GM13976 (cell line): ENCODE data around the gene TAS1R2.
"Not testable (repeated sequence)": the region's sequence is repeated elsewhere in the genome, so short reads cannot be mapped to it uniquely, and the experiment has no call there.

Source experiments
- DNase-seq: peaks from one replicate; pipeline ENCODE4 v3.0.0; 2012; ENCODE audit warnings: low spot score
- in situ Hi-C: fragments of 300-500 bp; cut with MboI; formaldehyde crosslinking; loops from one replicate; pipeline ENCODE4 v1.12.0; 2022; ENCODE audit warnings: low sequenced_read_pairs, mixed read lengths, inconsistent platforms; ENCODE audit not compliant: unreplicated experiment
- TF ChIP-seq, protein P1 (sequence below): IDR thresholded peaks from 2 replicates; pipeline ENCODE4 v1.5.1; 2012; ENCODE audit warnings: borderline replicate concordance, mild to moderate bottlenecking; ENCODE audit not compliant: insufficient read depth; ENCODE audit errors: extremely low read depth, missing control alignments, control extremely low read depth

TAS1R2 gene

DNA sequence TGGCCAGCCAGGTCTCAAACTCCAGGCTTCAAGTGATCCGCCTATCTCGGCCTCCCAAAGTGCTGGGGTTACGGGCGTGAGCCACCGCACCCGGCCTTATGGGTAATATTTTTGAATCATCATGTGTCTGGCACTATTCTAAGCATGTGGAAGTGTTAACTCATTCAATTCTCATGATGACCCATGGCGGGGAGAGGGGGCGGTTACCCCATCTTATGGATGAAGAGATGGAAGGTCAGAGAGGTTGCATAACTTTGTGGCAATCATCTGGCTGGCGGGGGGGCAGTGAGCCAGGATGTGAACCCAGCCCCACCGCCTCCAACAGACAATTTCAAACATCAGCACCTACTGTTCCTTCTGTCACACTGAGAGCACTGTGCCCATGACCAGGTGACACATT is 11.5 kb upstream of the TAS1R2 start:
- in situ Hi-C loops = no loop called here
- no peak for DNase-seq
- TF ChIP-seq, protein P1, sequence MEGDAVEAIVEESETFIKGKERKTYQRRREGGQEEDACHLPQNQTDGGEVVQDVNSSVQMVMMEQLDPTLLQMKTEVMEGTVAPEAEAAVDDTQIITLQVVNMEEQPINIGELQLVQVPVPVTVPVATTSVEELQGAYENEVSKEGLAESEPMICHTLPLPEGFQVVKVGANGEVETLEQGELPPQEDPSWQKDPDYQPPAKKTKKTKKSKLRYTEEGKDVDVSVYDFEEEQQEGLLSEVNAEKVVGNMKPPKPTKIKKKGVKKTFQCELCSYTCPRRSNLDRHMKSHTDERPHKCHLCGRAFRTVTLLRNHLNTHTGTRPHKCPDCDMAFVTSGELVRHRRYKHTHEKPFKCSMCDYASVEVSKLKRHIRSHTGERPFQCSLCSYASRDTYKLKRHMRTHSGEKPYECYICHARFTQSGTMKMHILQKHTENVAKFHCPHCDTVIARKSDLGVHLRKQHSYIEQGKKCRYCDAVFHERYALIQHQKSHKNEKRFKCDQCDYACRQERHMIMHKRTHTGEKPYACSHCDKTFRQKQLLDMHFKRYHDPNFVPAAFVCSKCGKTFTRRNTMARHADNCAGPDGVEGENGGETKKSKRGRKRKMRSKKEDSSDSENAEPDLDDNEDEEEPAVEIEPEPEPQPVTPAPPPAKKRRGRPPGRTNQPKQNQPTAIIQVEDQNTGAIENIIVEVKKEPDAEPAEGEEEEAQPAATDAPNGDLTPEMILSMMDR = no peak

DNA sequence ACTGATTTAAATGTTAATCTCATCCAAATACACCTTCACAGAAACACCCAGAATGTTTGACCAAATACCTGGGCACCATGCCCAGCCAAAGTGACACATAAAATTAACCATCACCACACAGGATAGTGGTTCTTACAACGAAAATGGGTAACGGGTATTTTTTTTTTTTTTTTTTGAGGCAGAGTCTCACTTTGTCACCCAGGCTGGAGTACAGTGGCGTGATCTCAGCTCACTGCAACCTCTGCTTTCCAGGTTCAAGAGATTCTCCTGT is 11.1 kb upstream of the TAS1R2 start:
- in situ Hi-C loops, DNase-seq: not testable (repeated sequence)

DNA sequence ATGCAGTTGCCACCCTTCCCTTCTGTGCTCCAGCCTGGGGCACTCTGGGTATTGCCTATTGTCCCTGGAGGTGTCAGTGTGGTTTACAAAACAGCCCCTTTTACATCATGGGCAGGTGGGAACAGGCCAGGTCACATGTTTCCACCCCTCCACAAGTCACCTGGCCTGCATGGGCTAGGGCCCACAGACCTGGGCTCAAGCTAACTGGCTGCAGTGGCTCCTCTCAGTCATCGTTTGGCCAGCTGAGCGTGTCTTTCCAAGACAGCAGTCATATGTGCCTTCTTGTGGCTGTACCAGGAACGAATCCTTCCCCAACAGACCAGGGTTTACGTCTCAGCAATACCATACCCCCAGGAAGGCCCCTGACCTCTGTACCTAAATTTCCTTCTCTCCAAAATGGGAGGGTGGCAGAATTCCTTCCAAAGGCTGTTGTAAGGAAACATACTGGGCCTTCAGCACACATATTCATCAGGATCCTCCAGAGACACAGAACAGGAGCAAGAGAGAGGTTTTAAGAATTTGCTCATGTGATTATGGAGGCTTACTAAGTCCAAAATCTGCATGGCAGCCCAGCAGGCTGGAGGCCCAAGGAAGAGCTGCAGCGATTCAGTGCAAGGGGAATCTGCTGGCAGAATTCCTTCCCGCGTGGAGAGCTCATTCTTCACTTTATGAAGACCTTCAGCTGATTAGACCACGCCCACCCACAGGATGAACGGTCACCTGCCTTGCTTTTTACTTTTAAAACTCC is 10.6 kb upstream of the TAS1R2 start:
- DNase-seq = no peak
- TF ChIP-seq, protein P1 = no peak
- in situ Hi-C loops = no loop called here

DNA sequence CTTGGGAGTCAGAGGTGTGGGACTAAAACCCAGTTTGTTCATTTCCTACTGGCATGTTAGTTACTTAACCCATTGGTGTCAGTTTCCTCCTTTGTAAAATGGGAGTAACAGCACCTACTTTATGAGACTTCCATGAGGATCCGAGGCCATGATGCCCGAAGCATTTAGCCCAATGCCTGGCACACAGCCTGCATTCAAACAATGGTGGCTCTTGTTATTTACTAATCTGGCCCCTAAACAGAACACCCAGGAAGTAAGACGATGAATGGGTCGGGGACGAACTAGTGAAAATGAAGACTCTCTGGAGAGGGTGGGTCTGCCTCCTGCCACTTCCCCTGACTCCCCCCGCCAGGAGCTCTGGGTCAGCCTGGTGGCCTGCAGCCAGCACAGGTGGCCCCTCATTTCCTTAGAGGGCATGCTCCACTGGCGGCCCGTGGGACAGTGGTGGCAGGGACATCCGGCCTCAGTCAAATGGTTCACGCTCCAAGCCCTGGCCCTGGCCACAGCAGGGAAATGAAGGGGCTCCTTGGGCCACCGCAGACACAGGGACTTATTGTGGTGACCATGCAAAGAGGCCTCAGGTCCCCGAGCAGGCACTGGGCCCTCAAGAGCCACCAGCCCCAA is 9.5 kb upstream of the TAS1R2 start:
- DNase-seq = no peak
- in situ Hi-C loops = no loop called here
- TF ChIP-seq, protein P1 = no peak

DNA sequence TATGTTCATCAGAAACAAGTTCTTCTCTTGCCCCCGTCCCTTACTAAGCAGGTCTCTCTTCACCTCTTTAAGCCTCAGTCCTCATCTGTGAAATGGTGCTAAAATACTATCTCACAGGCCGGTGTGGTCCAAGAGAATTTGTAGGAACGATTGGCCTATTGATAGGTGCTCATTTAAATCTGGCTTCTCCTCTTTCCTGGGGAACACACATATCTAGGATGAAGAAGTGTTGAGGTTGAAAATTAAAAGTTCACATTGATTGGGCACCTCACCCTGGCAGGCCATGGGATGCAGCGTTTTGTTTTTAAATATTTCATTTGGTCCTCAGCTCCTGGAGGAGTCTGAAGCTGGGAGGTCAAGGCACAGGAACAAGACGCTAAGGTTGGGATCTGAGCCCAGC is 8.9 kb upstream of the TAS1R2 start:
- in situ Hi-C loops = no loop called here
- TF ChIP-seq, protein P1 = no peak
- no peak for DNase-seq

DNA sequence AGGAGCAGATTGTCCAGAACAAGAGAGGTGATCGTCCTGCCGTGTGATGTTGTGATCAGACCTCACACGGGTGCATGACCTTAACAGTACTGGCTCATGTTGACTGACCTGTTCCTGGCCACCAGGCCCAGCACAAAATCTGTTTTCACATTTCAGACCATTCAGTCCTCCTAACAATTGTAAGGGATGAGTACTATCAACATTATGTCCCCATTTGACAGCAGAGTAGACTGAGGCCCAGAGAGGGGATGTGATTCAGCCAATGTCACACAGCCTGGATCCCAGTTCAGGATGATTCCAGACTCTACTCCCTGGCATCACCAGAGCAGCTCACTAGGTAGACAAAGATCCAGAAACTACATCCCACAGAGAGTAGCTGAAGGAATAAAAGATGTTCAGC is 7.4 kb upstream of the TAS1R2 start:
- in situ Hi-C loops = no loop called here
- TF ChIP-seq, protein P1 = no peak
- DNase-seq = no peak

DNA sequence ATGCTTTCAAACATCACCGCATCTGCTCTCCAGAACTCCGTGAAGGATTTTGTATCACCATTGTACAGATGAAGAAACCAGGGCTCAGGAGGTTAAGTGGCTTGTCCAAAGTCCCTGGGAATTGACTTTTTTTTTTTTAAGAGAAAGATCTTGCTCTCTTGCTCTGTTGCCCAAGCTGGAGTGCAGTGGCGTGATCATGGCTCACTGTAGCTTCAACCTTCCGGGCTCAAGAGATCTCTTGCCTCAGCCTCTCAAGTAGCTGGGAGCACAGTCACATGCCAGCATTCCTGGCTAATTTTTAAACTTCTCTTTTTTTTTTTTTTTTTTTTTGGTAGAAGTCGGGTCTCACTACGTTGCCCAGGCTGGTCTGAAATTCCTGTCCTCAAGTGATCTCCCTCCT is 6.9 kb upstream of the TAS1R2 start:
- DNase-seq = no peak
- TF ChIP-seq, protein P1 = no peak
- in situ Hi-C loops = no loop called here
